HepG2 (cell line): ENCODE results near the gene QKI.

Source experiments
- ASH2L ChIP-seq: fragments of 300-600, 200-600 bp; sonication (generic); IDR thresholded peaks from 2 replicates; pipeline ENCODE4 v1.7.0; 2017; ENCODE audit warnings: low read depth, mild to moderate bottlenecking, moderate library complexity, mixed read lengths, low read length; ENCODE audit not compliant: insufficient read length
- CREB1 ChIP-seq, 2 experiments: fragments of 450-650 bp in 1 of 2; IDR thresholded peaks; 2 replicates each; pipeline ENCODE4 v1.6.1; 2016 to 2017; ENCODE audit warnings: control low read depth in 1 of 2, mild to moderate bottlenecking in 1 of 2, missing compliant biosample characterization in 1 of 2, missing genetic modification characterization in 1 of 2
- CTCF ChIP-seq: sonication (generic); formaldehyde crosslinking; IDR thresholded peaks from 2 replicates; pipeline ENCODE4 v1.5.0; 2020; ENCODE audit warnings: mild to moderate bottlenecking, missing genetic modification reagents, moderate library complexity
- GRHL1 ChIP-seq: sonication (generic); formaldehyde crosslinking; conservative IDR thresholded peaks from 2 replicates; pipeline ENCODE4 v1.8.0; 2022; ENCODE audit warnings: missing genetic modification reagents
- GTF2F1 ChIP-seq: fragments of 150-350 bp; IDR thresholded peaks from 2 replicates; pipeline ENCODE4 v1.6.1; 2014; ENCODE audit warnings: low read length
- ZNF7 ChIP-seq: IDR thresholded peaks from 2 replicates; pipeline ENCODE4 v1.6.1; 2016; ENCODE audit warnings: missing biosample characterization, missing genetic modification reagents

- 0 out of 2 replicates have a peak, but pooled peaks have one; percentile 9 for TF ChIP-seq CTCF
- peak; percentile 76 for TF ChIP-seq ASH2L
- no peak for TF ChIP-seq ZNF7 (CRISPR knock-in tag)
- TF ChIP-seq GRHL1 (CRISPR knock-in tag): no peak
- no peak for TF ChIP-seq GTF2F1
- TF ChIP-seq CREB1 (IDR thresholded peaks at IDR 0.05): no peak
- no peak for TF ChIP-seq CREB1 (CRISPR knock-in tag; IDR thresholded peaks at IDR 0.05)
These were observed 8.9 kb upstream of the QKI start for GRCh38 chr6:163405412-163406309.
